H9 (cell line): ENCODE measurements around the gene TMEM44. TPM values are rescaled to one million over a fixed set of nuclear protein-coding genes. Genes with fewer than 3 reads are reported as not detected.

Experiments used
- DNase-seq: peaks from one replicate; pipeline ENCODE4 v3.0.0-alpha.2; 2017
- H2AFZ ChIP-seq: one replicate; pipeline ENCODE4 v1.6.1; 2013; ENCODE audit warnings: mild to moderate bottlenecking, low read length, control low read depth, moderate library complexity
- H2AK5ac ChIP-seq: 2 replicates; pipeline ENCODE4 v1.6.1; 2013; ENCODE audit warnings: low read length, control low read depth, mixed read lengths; ENCODE audit not compliant: insufficient read length
- H2BK120ac ChIP-seq: one replicate; pipeline ENCODE4 v1.6.1; 2013; ENCODE audit warnings: low read depth, mild to moderate bottlenecking, low read length, control low read depth, inconsistent platforms; ENCODE audit not compliant: poor library complexity, severe bottlenecking
- H2BK12ac ChIP-seq: 2 replicates; pipeline ENCODE4 v1.6.1; 2013; ENCODE audit warnings: low read length, control low read depth, mixed read lengths, low read depth; ENCODE audit not compliant: insufficient read length
- H2BK15ac ChIP-seq: 2 replicates; pipeline ENCODE4 v1.6.1; 2013; ENCODE audit warnings: low read depth, low read length, control low read depth
- H2BK20ac ChIP-seq: one replicate; pipeline ENCODE4 v1.6.1; 2013; ENCODE audit warnings: low read depth, mild to moderate bottlenecking, low read length, control low read depth, inconsistent platforms; ENCODE audit not compliant: poor library complexity, severe bottlenecking
- H2BK5ac ChIP-seq: 2 replicates; pipeline ENCODE4 v1.6.1; 2013; ENCODE audit warnings: low read length, control low read depth, mixed read lengths; ENCODE audit not compliant: insufficient read length
- H3K14ac ChIP-seq: 2 replicates; pipeline ENCODE4 v1.6.1; 2013; ENCODE audit warnings: low read length, control low read depth; ENCODE audit not compliant: insufficient read depth
- H3K18ac ChIP-seq: 2 replicates; pipeline ENCODE4 v1.6.1; 2013; ENCODE audit warnings: low read depth, mild to moderate bottlenecking, mixed read lengths, low read length, control low read depth; ENCODE audit not compliant: insufficient read length
- H3K23ac ChIP-seq: 2 replicates; pipeline ENCODE4 v1.6.1; 2013; ENCODE audit warnings: low read length, control low read depth, mixed read lengths, low read depth; ENCODE audit not compliant: insufficient read length
- H3K23me2 ChIP-seq: 2 replicates; pipeline ENCODE4 v1.6.1; 2013; ENCODE audit warnings: low read depth, mild to moderate bottlenecking, mixed read lengths, low read length, control low read depth; ENCODE audit not compliant: insufficient read length, poor library complexity, severe bottlenecking
- H3K27ac ChIP-seq: 2 replicates; pipeline ENCODE4 v1.5.1; 2013; ENCODE audit warnings: low read length, control low read depth, mixed read lengths, low read depth; ENCODE audit not compliant: insufficient read length
- H3K27me3 ChIP-seq: 2 replicates; pipeline ENCODE4 v1.6.1; 2013; ENCODE audit warnings: low read length, control low read depth, inconsistent platforms; ENCODE audit not compliant: insufficient read depth
- H3K4ac ChIP-seq: 2 replicates; pipeline ENCODE4 v1.6.1; 2013; ENCODE audit warnings: low read depth, mild to moderate bottlenecking, control low read depth, inconsistent platforms, low read length, moderate library complexity
- H3K4me1 ChIP-seq: 2 replicates; pipeline ENCODE4 v1.6.1; 2013; ENCODE audit warnings: low read length, control low read depth, inconsistent platforms; ENCODE audit not compliant: insufficient read depth
- H3K4me2 ChIP-seq: 2 replicates; pipeline ENCODE4 v1.6.1; 2013; ENCODE audit warnings: low read length, control low read depth, mixed read lengths; ENCODE audit not compliant: insufficient read length, insufficient read depth
- H3K56ac ChIP-seq: 2 replicates; pipeline ENCODE4 v1.6.1; 2013; ENCODE audit warnings: low read depth, mild to moderate bottlenecking, mixed read lengths, low read length, control low read depth; ENCODE audit not compliant: insufficient read length
- H3K79me1 ChIP-seq: 2 replicates; pipeline ENCODE4 v1.6.1; 2013; ENCODE audit warnings: low read depth, mild to moderate bottlenecking, moderate library complexity, low read length, control low read depth, inconsistent platforms; ENCODE audit not compliant: insufficient read depth, poor library complexity, severe bottlenecking
- H3K79me2 ChIP-seq: 2 replicates; pipeline ENCODE4 v1.6.1; 2013; ENCODE audit warnings: low read length, control low read depth, inconsistent platforms; ENCODE audit not compliant: insufficient read depth
- H3K9ac ChIP-seq: 2 replicates; pipeline ENCODE4 v1.6.1; 2013; ENCODE audit warnings: low read length, control low read depth, mixed read lengths; ENCODE audit not compliant: insufficient read length; ENCODE audit errors: extremely low read depth
- H3K9me3 ChIP-seq: one replicate; pipeline ENCODE4 v1.6.1; 2013; ENCODE audit warnings: low read depth, low read length, inconsistent platforms; ENCODE audit not compliant: control insufficient read depth
- H3T11ph ChIP-seq: one replicate; pipeline ENCODE4 v1.6.1; 2013; ENCODE audit warnings: mild to moderate bottlenecking, low read length, control low read depth, inconsistent platforms
- H4K20me1 ChIP-seq: one replicate; pipeline ENCODE4 v1.6.1; 2013; ENCODE audit not compliant: control insufficient read depth, insufficient read length, insufficient read depth
- H4K5ac ChIP-seq: 2 replicates; pipeline ENCODE4 v1.6.1; 2013; ENCODE audit warnings: low read depth, mild to moderate bottlenecking, mixed read lengths, low read length, control low read depth; ENCODE audit not compliant: insufficient read length
- H4K8ac ChIP-seq: replicated peaks from 2 replicates; pipeline ENCODE4 v1.6.1; 2013; ENCODE audit warnings: low read length, control low read depth, mixed read lengths, low read depth; ENCODE audit not compliant: insufficient read length
- H4K91ac ChIP-seq: 2 replicates; pipeline ENCODE4 v1.6.1; 2013; ENCODE audit warnings: low read depth, mild to moderate bottlenecking, moderate library complexity, mixed read lengths, low read length, control low read depth; ENCODE audit not compliant: insufficient read length
- H3K27ac Mint-ChIP-seq, 3 experiments: 2 replicates in 2 of 3; 3 replicates in 1 of 3; pipeline ENCODE4 v1.8.0; 2020 to 2021; ENCODE audit warnings: mixed read lengths in 3 of 3, mild to moderate bottlenecking in 1 of 3, moderate library complexity in 1 of 3
- H3K27me3 Mint-ChIP-seq: 2 replicates; pipeline ENCODE4 v1.8.0; 2021; ENCODE audit warnings: low read depth, mild to moderate bottlenecking, moderate library complexity, mixed read lengths
- H3K36me3 Mint-ChIP-seq, 3 experiments: 2 replicates in 2 of 3; 3 replicates in 1 of 3; pipeline ENCODE4 v1.8.0; 2020 to 2021; ENCODE audit warnings: low read depth in 3 of 3, mixed read lengths in 3 of 3; ENCODE audit not compliant: insufficient read depth in 1 of 3
- H3K4me1 Mint-ChIP-seq, 2 experiments: 2 replicates each; pipeline ENCODE4 v1.8.0; 2020; ENCODE audit warnings: mixed read lengths in 2 of 2
- H3K4me3 Mint-ChIP-seq, 2 experiments: 2 replicates in 1 of 2; 3 replicates in 1 of 2; pipeline ENCODE4 v1.8.0; 2020 to 2021; ENCODE audit warnings: mild to moderate bottlenecking in 2 of 2, mixed read lengths in 2 of 2, moderate library complexity in 1 of 2
- H3K9me3 Mint-ChIP-seq, 2 experiments: 2 replicates in 1 of 2; 3 replicates in 1 of 2; pipeline ENCODE4 v1.8.0; 2020; ENCODE audit warnings: mild to moderate bottlenecking in 2 of 2, mixed read lengths in 2 of 2, moderate library complexity in 1 of 2
- CTCF ChIP-seq: fragments of 200-600 bp; sonication (generic); conservative IDR thresholded peaks from 3 replicates; pipeline ENCODE4 v1.8.0; 2021; ENCODE audit warnings: antibody characterized with exemption, mild to moderate bottlenecking
- WGBS: extraction: QIAGEN DNeasy Blood & Tissue Kit; methylation state at CpG from one replicate; pipeline ENCODE4 v1.1.7; 2013; ENCODE audit warnings: missing lambda C conversion rate, low lambda C conversion rate, mixed read lengths; ENCODE audit not compliant: insufficient read length; ENCODE audit errors: extremely low coverage; 5-methylcytosine and 5-hydroxymethylcytosine counted together
- total RNA-seq: library from RNA; stranded (reverse); gene quantifications from 2 replicates; pipeline ENCODE4 v1.2.1, GENCODE V29; 2021

Gene TMEM44
- total RNA-seq, 1 experiment from 2014 or later, result 19.8 TPM

- H2BK15ac ChIP-seq, result no peak overlapping the region
- H2AK5ac ChIP-seq, result no peak overlapping the region
- H3K23ac ChIP-seq, result no peak overlapping the region
- Mint-ChIP-seq H3K36me3 (no peaks in the 10 kb centered on the region), H3K27me3 (no peaks in the 10 kb centered on the region), H3K27ac (no peak overlapping the region), H3K4me1 (peaks cover 27 to 32% of the 10 kb centered on the region in 2 experiments), H3K4me3 (no peak overlapping the region), H3K9me3 (no peaks in the 10 kb centered on the region)
- WGBS, result no CpG with 5 or more reads among the region's 10 CpGs
- no peaks in the 10 kb centered on the region for H3K27me3 ChIP-seq
- H3K4me1 ChIP-seq, result peaks cover 8% of the 10 kb centered on the region; the same call in 1 of the 2 replicates
- no peak overlapping the region for H4K8ac ChIP-seq
- H4K91ac ChIP-seq, result no peak overlapping the region
- no peak overlapping the region for H2BK20ac ChIP-seq
- H3K9ac ChIP-seq, result no peak overlapping the region
- H2BK12ac ChIP-seq, result no peak overlapping the region
- H3K18ac ChIP-seq, result no peak overlapping the region
- no peak overlapping the region for H3K4me2 ChIP-seq
- no peak overlapping the region for H2AFZ ChIP-seq
- H3K14ac ChIP-seq, result no peak overlapping the region
- H3K56ac ChIP-seq, result no peak overlapping the region
- no peaks in the 10 kb centered on the region for H3K9me3 ChIP-seq
- H3T11ph ChIP-seq, result no peak overlapping the region
- TF ChIP-seq CTCF, result no peak
- H3K79me1 ChIP-seq, result no peaks in the 10 kb centered on the region
- no peaks in the 10 kb centered on the region for H3K23me2 ChIP-seq
- no peak overlapping the region for H2BK5ac ChIP-seq
- no peak for DNase-seq
- no peak overlapping the region for H3K4ac ChIP-seq
- no peak overlapping the region for H3K27ac ChIP-seq
- H4K5ac ChIP-seq, result no peak overlapping the region
- no peaks in the 10 kb centered on the region for H4K20me1 ChIP-seq
- no peaks in the 10 kb centered on the region for H3K79me2 ChIP-seq
- H2BK120ac ChIP-seq, result no peak overlapping the region
These were observed 78.6 kb downstream of the TMEM44 start for GRCh38 chr3:194554473-194555123.
